ENCODE results near the gene ACO2.
A peak's percentile ranks its signal among the peaks of the same experiment; 100 is the strongest.
"Not testable (repeated sequence)": the region's sequence is repeated elsewhere in the genome, so short reads cannot be mapped to it uniquely, and the experiment has no call there.

Gene ACO2

GRCh38 chr22:41468381-41469217 lies at the start of gene ACO2, which contains the start of gene PHF5A:
Gene ACO2 (plus strand): TSS chr22:41469117. CDS start chr22:41469147, 30 bp downstream.
Gene PHF5A (minus strand): TSS chr22:41468692. CDS start chr22:41468653, 39 bp downstream.
- DNase-seq (ENCODE audit: low read depth in 2 of 2) = peak; percentile 94 to 96

GRCh38 chr22:41425660-41426365 lies 43.1 kb upstream of the ACO2 start:
- DNase-seq (ENCODE audit: low read depth in 2 of 2) = no peak

GRCh38 chr22:41429232-41429950 lies 39.5 kb upstream of the ACO2 start:
- no peak for DNase-seq (ENCODE audit: low read depth in 2 of 2)

GRCh38 chr22:41429951-41430332 lies 39.0 kb upstream of the ACO2 start:
- DNase-seq (ENCODE audit: low read depth in 2 of 2) = no peak

GRCh38 chr22:41431656-41432055 lies 37.3 kb upstream of the ACO2 start:
- DNase-seq (ENCODE audit: low read depth in 2 of 2) = no peak

- not testable (repeated sequence) for DNase-seq (ENCODE audit: low read depth in 2 of 2)
These were observed 35.4 kb upstream of the ACO2 start for GRCh38 chr22:41433480-41433879.

- not testable (repeated sequence) for DNase-seq (ENCODE audit: low read depth in 2 of 2)
These were observed 34.4 kb upstream of the ACO2 start for GRCh38 chr22:41434361-41435003.

- DNase-seq (ENCODE audit: low read depth in 2 of 2) = no peak
These were observed 33.4 kb upstream of the ACO2 start for GRCh38 chr22:41435560-41435959.

GRCh38 chr22:41436322-41437113 lies 32.4 kb upstream of the ACO2 start:
- no peak for DNase-seq (ENCODE audit: low read depth in 2 of 2)

GRCh38 chr22:41437198-41437597 lies 31.7 kb upstream of the ACO2 start:
- no peak for DNase-seq (ENCODE audit: low read depth in 2 of 2)

GRCh38 chr22:41440511-41440910 lies 28.4 kb upstream of the ACO2 start:
- DNase-seq (ENCODE audit: low read depth in 2 of 2) = not testable (repeated sequence)

- no peak for DNase-seq (ENCODE audit: low read depth in 2 of 2)
These were observed 26.6 kb upstream of the ACO2 start for GRCh38 chr22:41442240-41442792.

- peak; percentile 73 to 75 for DNase-seq (ENCODE audit: low read depth in 2 of 2)
These were observed 24.4 kb upstream of the ACO2 start for GRCh38 chr22:41444360-41445128.

GRCh38 chr22:41445129-41446056 lies 23.5 kb upstream of the ACO2 start:
- no peak for DNase-seq (ENCODE audit: low read depth in 2 of 2)

GRCh38 chr22:41446057-41446501 lies 22.8 kb upstream of the ACO2 start:
- DNase-seq (ENCODE audit: low read depth in 2 of 2) = no peak

- peak; percentile 84 to 87 for DNase-seq (ENCODE audit: low read depth in 2 of 2)
These were observed 22.1 kb upstream of the ACO2 start, which contains the start of gene TOB2 for GRCh38 chr22:41446639-41447434. Gene TOB2 (minus strand): TSS chr22:41446801. CDS start chr22:41437345, 9,456 bp downstream.

GRCh38 chr22:41447435-41448188 lies 21.3 kb upstream of the ACO2 start:
- peak in 1 of 2 donors; percentile 26 for DNase-seq (ENCODE audit: low read depth in 2 of 2)
